Right kidney (tissue), 1 donor: ENCODE measurements around the gene KRTAP10-1.

Experiments
- DNase-seq: peaks from one replicate; pipeline ENCODE4 v3.0.0-alpha.2; 2016

KRTAP10-1 gene

GRCh38 chr21:44502171-44502958, 37.6 kb downstream of the KRTAP10-1 start:
- no peak for DNase-seq

- no peak for DNase-seq
Observed at GRCh38 chr21:44500111-44500510, 39.9 kb downstream of the KRTAP10-1 start.

DNA sequence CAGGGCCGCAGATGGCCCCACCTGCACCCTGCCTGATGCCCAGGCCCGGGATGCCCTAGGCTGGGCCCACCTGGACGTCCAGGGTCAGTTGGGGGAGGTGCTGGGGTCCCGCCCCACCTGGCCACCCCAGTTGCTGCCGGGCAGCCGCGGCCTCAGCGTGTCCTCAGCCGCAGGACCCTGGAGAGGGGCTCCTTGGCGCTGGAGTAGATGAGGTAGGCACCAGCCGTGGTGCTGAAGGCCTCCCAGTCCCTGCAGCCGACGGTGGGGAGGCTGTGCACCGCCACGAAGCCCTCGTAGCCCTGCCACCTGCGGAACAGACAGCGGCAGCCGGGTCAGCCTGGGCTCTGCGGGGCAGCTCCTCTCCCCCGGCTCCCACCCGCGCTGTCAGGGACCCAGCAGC, 40.4 kb downstream of the KRTAP10-1 start:
- DNase-seq: no peak

- DNase-seq: no peak
Observed at GRCh38 chr21:44499211-44499560, 40.8 kb downstream of the KRTAP10-1 start.

GRCh38 chr21:44498280-44499210, 41.5 kb downstream of the KRTAP10-1 start:
- DNase-seq: no peak

DNA sequence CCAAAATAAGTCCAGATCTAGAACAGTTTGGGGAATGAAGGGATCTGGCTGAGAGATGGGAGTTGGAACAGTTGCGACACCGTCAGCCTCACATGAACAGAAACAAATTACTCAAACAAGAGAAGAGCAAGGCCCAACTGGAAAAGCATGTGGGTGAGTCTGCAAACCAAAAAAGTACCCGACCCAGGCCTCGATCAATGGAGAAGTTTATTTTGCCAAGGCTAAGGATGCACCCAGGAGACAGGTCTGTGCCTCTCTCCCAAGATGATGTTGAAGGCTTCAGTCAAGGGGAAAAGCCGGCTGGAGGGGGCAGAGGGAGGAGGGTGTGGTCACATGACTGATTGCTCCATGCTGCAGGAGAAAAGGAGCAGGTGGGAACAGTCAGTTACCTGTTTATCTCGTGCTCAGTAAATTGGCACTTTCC, 42.3 kb downstream of the KRTAP10-1 start:
- DNase-seq: no peak

DNA sequence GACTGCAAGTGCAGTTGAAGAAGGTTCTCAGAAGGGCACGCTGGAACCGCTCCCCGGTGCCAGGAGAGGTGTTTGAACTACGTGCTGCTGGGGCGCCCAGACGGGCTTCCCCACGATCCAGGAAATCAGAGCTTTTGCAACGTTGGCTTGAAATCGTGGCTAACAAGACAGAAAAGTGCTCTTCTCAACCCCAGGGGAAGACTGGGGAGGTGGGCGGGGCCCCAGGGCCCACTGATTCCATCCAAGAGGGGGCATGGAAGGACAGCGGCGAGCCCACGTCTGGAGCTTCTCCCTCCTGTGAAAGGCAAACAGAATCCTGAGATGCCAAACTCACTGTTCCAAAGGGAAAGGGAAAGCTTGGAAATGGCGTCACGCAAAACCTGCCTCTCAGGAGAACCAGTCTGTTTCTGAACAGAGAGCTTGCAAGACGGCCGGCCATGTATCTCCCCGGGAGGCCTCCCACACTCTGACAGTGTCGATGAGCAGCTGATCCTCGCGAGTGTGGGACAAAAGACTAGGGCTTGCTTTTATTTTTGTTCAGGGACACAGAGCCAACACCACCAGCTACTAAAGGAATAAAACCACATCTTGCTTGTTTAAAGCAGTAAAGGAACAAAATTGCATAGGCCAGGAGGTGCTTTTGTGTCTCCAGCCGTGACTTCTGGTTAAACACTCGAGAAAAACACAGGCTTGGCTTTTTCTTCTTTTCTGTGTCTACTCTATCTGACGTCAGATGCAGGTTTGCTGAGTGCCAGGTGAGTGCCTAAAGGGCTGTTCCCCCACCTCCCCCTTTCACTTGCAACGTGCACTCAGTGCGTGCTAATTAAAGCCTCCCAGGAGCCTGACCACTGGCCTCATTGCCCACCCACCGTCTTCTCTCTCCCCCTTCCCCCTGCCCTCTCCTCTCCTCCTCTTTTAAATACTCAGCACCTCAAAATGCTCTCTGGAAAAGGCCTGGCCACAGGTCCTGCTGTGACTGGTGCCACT, 43.1 kb downstream of the KRTAP10-1 start:
- no peak for DNase-seq

GRCh38 chr21:44495611-44496563, 44.1 kb downstream of the KRTAP10-1 start:
- DNase-seq: no peak

- DNase-seq: no peak
Observed at GRCh38 chr21:44494956-44495355, 45.0 kb downstream of the KRTAP10-1 start.

- no peak for DNase-seq
Observed at GRCh38 chr21:44494418-44494817, 45.6 kb downstream of the KRTAP10-1 start.

- DNase-seq: no peak
Observed at GRCh38 chr21:44492567-44493385, 47.2 kb downstream of the KRTAP10-1 start.

DNA sequence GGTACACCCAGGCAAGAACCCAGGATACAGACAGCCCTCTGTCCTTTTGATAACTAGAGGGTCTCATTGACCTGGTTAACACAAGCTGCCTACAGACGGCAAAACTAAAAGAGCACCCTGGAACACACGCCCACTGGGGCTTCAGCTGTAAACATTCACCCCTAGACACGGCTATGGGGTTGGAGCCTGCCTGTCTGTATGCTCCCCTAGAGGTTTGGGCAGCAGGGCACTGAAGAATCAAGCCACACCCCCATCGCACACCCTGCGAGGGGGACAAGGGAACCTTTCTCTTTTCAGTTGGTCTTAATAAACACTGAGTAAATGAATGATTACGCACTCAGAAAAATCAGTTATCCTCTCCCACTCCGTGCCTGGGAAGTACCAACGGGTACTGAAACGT, 49.2 kb downstream of the KRTAP10-1 start:
- DNase-seq: no peak

GRCh38 chr21:44490405-44490804, 49.6 kb downstream of the KRTAP10-1 start:
- DNase-seq: no peak

DNA sequence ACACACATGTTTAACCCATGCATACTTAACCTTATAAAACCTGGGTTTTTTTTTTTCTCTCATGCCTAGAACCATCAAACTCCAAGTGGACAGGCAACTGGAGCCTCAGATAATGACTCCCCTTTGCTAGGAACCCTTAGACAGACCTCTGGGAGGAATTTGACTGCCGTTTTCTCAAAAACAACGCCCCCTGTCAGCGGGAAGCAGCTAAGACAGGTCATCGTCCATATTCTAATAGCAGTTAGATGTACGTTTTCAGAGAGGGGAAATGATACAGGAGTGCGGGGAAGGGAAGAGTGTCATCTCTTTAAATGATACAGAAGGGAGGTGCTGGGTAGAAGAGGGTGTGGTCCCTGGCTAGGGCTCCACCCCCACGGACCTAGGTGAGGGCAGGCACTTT, 50.0 kb downstream of the KRTAP10-1 start:
- no peak for DNase-seq
